Umbilical cord (tissue), 2 donors: ENCODE results near the gene PAMR1. TPM values are rescaled to one million over a fixed set of nuclear protein-coding genes. Genes with fewer than 3 reads are reported as not detected.
"Not testable (repeated sequence)": the region's sequence is repeated elsewhere in the genome, so short reads cannot be mapped to it uniquely, and the experiment has no call there.

Experiments used
- DNase-seq: peaks from one replicate; pipeline ENCODE4 v3.0.0-alpha.2; 2015; ENCODE audit warnings: low spot score
- total RNA-seq: library from RNA; depleted of rRNA; stranded (reverse); fragments of >200 nt; gene quantifications from one replicate; pipeline ENCODE4 v1.2.3, GENCODE V29; 2014; ENCODE audit warnings: low replicate concordance; ENCODE audit not compliant: insufficient read depth

PAMR1 gene, protein sequence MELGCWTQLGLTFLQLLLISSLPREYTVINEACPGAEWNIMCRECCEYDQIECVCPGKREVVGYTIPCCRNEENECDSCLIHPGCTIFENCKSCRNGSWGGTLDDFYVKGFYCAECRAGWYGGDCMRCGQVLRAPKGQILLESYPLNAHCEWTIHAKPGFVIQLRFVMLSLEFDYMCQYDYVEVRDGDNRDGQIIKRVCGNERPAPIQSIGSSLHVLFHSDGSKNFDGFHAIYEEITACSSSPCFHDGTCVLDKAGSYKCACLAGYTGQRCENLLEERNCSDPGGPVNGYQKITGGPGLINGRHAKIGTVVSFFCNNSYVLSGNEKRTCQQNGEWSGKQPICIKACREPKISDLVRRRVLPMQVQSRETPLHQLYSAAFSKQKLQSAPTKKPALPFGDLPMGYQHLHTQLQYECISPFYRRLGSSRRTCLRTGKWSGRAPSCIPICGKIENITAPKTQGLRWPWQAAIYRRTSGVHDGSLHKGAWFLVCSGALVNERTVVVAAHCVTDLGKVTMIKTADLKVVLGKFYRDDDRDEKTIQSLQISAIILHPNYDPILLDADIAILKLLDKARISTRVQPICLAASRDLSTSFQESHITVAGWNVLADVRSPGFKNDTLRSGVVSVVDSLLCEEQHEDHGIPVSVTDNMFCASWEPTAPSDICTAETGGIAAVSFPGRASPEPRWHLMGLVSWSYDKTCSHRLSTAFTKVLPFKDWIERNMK
- total RNA-seq, result 51.5 TPM

DNA sequence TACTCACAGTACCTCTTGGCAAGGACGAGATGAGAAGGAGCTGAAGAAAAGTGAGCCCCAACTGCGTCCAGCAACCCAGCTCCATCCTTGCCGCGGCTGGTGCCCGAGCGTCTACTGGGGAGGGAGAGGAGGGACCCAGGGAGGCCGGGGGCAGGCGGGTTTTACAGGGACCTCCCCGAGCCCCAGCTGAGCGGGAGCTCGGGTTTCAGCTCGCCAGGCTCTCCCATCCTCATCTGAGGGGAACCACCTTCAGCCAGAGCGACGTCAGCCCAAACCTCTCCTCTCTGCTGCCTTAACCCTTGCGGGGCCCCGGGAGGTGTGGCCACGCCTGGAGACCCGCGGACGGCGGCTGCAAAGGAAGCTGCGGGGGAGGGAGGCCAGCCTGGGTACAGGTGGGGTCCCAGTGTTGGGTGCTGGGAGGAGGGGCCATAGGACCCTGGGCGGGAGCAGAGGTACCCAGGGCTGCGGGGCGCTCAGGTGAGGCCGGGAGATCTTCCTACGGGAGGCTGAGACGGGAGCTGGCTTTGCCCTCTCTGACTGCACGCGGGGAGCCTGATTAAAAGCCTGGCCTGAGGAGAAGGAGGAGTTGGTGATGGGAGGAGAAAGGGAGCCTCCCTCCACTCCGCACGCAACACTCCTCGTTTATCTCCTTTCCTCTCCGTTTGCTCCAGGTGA lies at the start of gene PAMR1:
PAMR1 (minus strand) TSS at position 116 of the 675 bp plus-strand sequence; CDS start at position 85, 31 bp downstream.
- DNase-seq, result peak; percentile 81

DNA sequence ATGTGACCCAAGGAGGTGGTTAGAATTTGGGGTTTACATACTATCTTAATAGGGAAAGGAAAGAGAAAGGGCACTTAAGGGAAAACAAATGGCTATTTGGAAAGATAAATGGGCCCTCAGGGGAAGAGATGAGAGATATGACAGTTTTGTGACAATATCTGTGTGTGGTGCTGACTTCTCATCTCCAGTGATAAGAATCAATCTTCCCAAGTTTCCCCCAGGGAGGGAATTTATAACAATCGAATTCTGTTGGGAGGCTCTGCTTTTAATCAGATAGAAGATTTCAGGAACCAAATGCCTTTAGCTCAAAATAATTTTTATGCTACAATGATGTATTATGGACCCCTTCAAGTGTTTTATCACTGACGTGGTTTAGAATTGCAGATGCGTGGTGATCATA lies 46.3 kb upstream of the PAMR1 start:
- DNase-seq, result no peak

DNA sequence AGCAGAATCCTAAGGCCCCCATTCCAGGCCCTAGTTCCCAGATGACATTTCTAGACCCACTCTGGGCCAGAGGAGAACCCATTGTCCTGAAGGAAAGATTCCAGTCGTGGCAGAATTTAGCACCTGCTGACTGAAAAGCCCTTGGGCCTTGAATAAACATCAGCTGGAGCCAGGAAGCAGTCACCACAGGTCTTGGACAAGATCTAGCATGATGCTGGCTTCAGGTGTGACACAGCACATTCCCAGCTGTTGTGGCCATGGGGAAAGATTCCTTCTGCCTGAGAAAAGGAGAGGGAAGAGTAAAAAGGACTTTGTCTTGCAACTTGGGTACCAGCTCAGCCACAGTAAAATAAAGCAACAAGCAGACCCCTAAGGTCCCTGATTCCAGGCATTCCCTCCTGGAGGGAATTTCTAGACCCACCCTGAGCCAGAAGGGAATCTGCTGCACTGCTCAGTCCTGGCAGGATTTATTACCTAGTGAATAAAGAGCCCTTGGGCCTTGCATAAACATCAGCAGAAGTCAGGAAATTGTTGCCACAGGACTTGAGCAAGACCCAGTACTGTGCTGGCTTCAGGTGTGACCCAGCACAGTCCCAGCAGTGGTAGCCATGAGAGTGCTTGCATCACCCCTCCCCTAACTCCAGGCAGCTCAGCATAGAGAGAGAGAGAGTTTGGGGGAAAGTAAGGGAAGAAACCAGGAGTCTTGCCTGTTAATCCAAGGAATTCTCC lies 42.5 kb upstream of the PAMR1 start:
- DNase-seq, result peak; percentile 45

DNA sequence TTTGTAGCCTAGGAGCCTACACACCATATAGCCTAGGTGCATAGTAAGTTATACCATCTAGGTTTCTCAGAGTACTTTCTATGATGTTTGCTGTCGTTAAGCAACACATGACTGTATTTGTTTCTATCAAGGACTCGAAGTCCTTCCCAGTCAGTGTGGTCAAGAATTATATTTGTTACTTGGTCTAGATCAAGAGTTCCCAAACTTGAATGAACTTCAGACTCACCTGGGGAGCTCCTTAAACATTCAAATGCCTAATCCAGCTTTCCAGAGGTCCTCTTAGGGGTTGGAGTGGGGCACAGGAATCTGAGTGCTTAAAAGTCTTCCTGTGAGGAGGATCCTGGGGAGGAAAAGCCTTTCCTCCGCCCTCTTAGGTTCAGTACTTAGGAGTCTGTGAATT lies 41.5 kb upstream of the PAMR1 start:
- DNase-seq, result no peak

DNA sequence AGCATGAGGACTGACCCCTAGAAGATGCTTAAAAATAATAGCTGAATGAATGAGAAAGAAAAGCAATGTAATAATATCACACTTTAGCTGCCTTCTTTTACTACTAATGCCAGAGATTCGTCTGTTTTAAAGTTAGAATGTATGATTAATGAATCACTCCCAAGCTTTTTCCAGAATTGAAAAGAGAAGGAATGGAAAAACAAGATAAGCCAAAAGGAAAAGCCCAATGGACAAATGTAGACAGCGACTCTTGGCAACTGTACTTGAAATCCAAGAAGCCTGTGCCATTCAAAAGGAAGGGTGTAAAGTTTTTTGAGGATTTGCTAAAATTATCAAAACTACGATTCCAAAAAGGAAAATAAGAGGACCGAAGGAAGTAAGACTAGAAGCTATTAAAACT lies 40.8 kb upstream of the PAMR1 start:
- peak; percentile 25 for DNase-seq

DNA sequence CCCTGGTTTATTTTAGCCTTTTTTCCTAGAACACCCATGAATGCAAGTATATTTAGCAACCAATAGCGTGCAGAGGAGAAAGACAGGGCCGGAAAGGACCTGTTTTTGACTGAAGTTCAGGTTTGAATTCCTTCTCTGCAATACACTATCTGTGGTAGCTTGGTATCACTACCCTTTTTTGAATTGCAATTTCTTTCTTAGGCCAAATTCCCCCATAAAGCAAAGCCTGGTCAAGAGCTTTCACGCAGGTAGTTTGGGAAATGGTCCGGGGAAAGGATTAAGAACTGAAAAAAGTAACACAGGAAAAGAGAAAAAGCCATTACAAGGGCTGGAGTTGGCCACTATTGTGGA lies 38.8 kb upstream of the PAMR1 start:
- no peak for DNase-seq

DNA sequence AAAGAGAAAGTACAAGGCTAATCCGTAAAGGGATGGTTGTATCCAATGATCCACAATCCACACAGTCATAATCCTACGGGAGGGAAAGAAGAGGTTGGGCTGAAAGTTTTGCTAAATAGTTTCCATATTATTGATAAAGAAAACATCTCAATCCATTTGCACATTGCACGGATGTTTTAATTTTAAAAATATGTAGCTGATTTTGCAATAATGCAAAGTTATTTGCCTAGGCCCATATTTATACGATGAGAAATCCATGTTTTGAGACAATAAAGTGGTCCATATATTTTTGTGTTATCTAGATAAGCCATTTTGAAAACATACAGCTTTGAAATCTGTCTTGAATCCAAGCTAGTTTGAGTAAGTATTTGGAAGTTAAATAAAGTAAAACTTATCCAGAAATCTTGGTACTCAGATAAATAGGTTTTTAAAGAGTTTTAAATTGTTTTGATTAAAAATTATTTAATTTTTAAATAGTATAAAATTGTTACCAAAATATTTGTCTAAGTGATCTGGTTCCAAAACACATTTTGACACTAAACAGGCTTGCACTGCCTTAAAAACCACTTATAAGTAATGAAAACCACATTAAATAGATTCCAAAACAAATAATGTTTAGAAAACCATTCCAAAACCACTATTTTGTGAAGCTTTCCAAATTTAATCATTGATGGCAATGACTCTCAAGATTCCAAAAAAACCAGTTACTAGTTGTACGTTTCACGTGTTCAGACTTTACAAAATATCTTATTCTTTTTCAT lies 38.2 kb upstream of the PAMR1 start:
- DNase-seq, result peak; percentile 68

DNA sequence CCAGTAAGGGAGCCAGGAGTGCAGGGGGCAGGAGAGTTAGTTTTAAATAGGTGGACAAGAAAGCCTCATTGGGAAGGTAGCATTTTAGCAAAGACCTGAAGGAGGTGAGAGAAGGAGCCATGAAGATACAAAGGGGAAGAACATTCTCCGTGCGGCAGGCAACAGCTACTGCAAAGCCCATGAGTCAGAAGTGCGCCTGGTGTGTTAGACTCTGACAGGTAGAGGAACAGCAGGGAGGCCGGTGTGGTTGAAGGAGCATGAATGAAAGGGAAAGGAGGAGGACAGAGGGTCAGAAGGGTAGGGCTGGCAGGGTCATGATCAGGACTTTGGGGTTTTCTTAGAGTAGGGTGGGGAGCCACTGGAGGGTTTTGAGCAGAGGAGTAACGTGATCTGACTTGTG lies 34.5 kb upstream of the PAMR1 start:
- no peak for DNase-seq

DNA sequence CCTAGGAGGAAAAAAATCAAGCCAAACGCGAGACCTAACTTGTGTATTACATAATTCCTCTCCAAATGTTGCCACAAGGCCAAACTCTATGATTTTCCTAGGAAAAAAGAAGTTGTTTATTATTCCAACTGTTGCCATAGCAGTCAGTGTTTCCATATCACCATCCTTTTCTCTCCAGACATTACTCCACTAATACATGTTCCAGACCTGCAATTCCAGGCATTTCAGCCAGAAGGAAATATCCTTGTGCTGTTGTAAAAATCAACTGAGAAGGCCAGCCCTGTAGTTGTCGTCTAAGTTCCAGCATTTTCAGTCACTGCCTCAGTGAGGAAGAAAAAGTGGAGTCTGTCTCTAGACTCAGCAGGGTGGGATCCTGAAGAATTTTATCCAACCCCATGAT lies 33.1 kb upstream of the PAMR1 start:
- peak; percentile 73 for DNase-seq

DNA sequence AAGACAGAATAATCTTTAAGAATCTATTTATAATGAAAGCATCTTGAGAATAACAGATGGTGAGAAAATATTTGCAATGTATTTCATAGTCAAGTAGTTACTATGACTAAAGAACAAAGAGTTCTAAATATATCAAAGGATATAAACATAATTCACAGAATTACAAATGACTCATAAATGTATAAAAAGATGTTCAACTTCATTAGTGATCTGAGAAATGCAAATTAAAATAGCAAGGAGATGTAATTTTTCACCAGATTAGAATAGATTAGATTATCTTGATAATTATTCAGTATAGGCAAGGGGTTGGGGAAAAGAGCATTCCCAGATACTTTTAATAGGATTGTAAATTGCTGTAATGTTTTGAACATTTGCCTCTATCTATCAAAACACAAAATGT lies 30.1 kb upstream of the PAMR1 start:
- DNase-seq, result no peak

DNA sequence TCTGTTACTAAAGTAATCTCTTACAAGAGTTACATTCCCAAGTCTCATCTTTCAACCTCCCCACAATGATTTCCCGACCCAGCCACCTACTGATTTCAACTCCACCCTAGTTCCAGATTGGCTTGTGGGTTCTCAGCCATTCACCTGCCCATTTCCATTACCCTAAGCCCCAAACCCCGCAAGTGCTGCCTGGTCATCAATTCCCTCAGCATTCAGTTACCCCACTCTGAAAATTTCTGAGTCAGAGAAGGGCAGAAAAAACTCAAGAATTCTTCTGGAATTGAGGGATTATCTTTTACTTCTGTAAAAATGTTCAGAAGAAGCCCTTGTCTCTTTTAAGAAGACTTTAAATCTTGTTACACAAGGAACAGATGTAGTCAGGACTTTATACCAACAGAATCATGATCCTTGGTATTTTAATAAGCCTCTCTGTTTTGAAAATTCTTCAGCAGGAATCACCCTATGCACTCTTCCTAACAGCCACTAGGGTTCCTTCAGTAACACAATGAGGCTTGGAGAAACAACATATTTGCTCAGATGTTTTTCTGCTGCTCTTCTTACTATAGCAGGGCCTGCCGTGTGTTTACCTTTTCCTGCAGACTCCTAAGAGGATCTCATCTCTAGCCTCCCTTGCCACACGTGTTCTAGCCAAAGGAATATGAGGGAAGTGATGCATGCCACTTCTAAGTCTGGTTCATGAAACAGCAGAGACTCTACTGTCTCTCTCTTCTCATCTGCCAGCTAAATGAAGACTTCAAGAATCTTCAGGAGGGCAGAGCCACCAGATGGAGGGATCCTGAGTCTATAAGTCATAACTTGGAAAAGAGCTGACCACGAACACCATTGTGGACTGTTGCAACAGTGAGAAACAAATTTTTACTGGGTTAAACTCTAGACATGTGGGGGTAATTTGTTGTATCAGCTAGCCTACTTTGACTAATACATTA lies 29.3 kb upstream of the PAMR1 start:
- peak; percentile 74 for DNase-seq

DNA sequence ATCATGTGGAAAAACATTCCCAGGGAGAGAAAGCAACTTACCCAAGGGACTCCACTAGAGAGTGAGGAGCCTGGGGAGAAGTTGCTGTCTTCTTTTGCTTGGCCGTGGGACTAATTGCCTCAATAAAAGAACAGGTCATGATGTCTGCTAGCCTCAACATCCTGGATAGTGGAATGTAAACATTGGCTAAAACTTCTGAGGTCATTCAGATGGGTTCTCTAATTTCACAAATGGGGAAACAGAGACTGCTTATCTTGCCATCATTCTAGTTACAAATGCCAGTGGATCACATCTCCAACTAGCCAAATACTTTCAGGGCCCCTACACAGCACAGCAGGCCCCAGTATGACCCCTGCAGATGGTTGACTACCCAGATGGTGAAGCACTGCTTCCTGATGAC lies 28.4 kb upstream of the PAMR1 start:
- DNase-seq, result no peak

DNA sequence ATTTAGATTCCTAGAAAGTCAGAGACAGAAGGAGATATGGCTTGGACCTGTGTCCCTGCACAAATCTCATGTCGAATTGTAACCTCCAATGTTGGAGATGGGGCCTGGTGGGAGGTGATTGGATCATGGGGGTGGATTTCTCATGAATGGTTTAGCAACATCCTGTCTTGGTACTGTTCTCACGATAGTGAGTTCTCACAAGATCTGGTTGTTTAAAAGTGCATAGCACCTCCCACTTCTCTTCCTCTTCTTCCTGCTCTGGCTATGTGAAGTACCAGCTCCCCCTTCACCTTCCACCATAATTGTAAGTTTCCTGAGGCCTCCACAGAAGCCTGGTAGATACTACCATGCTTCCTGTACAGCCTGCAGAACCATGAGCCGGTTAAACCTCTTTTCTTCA lies 27.6 kb upstream of the PAMR1 start:
- DNase-seq, result no peak

DNA sequence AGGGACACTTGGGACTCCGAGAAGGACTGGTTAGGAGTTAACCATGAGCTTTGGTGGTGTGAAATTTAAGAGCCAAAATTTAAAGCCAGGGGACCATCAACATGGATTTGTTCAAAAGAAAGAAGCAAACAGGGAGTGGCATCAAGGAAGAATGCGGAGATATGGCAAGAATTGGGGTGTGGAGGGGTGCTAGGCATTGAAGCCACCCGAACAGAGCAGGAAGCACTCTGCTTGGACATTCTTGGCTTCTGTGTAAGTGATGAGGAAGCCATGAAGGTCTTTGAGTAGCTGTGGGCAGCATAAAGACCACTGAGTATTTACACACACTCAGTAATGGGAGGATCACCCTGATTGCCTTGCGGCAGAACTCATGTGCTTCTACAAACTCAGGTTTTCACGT lies 27.2 kb upstream of the PAMR1 start:
- no peak for DNase-seq

DNA sequence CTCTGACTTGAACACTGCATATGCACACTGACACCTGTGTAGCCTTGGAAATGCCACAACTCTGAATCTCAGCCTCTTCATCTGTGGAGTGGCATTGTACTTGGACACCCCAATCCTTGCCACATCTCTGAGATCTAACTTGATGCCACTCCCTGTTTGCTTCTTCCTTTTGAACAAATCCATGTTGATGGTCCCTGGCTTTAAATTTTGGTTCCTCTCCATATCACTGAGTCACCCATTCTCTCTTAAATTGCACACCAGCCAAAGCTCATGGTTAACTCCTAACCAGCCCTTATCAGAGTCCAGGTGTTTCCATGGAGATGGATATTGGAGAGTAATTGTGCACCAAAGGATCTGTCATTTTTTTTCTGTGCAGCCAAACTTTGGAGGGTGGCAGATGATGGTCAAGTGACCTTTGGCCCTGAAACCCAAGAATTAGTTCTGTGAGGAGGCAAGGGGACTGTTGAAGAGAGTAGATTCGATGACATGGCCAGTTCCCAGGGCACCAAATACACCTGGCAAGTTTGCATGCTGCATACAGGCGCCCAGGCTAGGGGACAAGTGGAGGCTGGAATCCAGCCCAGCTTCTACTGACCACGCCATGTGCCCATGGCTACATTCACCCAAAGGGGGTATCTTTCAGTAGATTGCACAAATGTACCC lies 25.1 kb upstream of the PAMR1 start:
- no peak for DNase-seq

DNA sequence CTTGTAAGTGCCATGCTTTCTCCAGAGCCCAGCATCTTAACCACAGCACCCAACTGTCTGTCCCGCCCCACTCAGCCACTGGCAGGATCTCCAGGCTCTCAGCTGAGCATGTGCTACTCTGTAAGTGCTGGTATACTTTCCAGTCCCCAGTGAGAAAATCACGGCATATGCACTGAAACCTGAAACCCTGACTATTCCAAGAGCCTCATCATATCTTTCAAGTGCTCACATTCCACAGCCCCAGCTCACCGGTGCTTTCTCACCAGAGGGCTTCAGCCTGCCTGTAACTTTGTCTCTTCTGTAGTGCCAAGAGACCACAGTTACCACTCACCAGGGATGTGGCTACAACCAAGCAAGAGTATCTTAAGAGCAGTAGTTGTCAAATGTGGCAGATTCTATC lies 24.4 kb upstream of the PAMR1 start:
- peak; percentile 87 for DNase-seq

DNA sequence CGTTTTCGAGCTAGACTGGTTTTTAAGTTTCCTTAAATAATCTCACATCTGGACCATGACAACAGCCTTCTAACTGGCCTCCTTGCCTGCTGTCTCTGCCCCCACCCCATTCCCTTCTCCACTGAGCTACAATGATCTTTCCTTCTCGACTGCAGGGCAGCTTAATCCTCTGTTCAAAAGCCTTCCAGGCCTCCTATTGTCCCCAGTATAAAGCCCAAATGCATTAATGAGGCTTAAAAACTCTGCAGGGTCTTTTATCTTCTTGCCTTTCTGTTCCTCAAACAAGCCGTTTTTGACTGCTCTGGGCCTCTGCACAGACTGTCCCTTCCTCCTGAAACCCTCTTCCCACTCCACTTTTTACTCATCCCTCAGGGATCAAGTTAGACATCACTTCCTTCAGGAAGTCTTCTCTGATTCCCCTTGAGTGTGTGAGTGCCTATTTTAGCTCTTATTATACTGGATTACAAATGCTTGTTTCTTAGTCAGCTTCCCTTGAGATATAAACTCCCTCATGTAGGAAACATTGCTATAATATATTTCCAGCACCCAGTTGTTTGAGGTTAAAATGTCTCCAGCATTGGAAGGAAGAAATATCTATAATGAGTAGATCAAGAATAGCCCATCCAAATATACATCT lies 23.6 kb upstream of the PAMR1 start:
- no peak for DNase-seq

DNA sequence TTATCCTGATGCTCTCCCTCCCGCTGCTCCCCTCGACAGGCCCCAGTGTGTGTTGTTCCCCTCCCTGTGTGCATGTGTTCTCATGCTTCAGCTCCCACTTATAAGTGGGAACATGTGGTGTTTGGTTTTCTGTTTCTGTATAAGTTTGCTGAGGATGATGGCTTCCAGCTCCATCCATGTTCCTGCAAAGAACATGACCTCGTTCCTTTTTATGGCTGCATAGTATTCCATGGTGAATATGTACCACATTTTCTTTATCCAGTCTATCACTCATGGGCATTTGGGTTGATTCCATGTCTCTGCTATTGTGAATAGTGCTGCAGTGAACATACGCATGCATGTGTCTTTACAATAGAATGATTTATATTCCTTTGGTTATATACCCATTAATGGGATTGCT lies 22.6 kb upstream of the PAMR1 start:
- DNase-seq, result not testable (repeated sequence)

DNA sequence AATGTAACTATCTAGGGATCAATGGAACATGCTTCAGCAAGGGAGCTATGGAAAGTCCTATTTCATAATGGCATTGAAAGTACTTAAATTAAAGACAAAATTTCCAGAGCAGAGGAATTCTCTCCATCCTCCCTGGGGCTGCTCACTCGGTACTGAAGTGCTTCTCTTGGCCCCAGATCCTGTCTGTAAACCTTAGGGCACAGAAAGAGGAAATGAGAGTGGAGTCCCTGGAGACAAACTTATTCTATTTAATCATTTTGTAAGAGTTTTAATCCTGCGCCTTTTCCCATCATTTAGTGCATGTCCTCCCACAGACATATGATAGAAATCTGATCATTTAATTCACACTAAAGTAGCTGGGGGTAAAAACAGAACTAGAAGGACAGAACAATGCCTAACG lies 20.9 kb upstream of the PAMR1 start:
- no peak for DNase-seq
